HG02840 (cell line): ENCODE data around the gene MS4A13.
"Not testable (repeated sequence)": the region's sequence is repeated elsewhere in the genome, so short reads cannot be mapped to it uniquely, and the experiment has no call there.

Experiments
- ATAC-seq: cut with Tn5 transposase; IDR thresholded peaks from one replicate; pipeline ENCODE4 v1.9.1; 2021; ENCODE audit warnings: mild to moderate bottlenecking, moderate library complexity, moderate number of reproducible peaks; ENCODE audit not compliant: unreplicated experiment, low FRiP score

MS4A13 gene

DNA sequence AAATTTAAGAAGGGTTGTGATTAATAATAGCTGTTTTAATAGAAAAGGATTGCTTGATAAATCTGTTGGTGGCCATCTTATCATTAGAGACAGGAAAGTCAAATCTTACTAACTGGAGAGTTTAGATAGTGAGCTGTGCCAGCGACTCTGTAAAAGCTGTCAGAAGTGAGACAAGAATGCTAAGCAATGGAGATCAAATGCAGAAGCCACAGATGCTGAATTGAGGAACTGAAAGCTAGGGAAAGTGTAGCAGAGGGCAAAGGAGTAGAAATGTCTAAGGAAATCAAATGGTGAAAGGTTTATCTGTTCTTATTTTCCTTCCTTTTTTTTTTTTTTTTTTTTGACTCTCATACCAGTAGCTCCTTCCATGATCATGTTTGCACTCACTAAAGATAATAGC lies 13.7 kb downstream of the MS4A13 start:
- no peak for ATAC-seq

DNA sequence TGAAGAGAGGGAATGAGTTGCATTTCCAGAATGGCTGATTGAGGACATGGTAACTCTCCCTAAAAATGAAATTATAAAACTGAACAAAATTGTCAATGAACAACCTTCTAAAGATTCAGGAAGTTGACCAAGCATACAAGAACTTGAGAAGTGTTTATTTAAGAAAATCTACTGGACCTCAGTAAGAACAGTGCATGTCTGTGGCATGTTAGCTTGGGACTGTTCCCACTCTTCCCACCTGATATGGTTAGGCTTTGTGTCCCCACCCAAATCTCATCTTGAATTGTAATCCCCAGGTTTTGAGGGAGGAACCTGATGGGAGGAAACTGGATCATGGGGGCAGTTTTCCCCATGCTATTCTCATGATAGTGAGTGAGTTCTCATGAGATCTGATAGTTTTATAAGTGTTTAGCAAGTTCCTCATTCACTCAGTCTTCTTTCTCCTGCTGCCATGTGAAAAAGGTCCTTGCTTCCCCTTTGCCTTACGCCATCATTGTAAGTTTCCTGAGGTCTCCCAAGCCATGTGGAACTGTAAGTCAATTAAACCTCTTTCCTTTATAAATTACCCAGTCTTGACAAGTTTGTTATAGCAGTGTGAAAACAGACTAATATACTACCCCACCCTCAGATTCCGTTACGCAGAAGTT lies 15.4 kb downstream of the MS4A13 start:
- no peak for ATAC-seq

DNA sequence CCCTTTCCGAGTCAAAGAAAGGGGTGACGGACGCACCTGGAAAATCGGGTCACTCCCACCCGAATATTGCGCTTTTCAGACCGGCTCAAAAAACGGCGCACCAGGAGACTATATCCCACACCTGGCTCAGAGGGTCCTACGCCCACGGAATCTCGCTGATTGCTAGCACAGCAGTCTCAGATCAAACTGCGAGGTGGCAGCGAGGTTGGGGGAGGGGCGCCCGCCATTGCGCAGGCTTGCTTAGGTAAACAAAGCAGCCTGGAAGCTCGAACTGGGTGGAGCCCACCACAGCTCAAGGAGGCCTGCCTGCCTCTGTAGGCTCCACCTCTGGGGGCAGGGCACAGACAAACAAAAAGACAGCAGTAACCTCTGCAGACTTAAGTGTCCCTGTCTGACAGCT lies 17.2 kb downstream of the MS4A13 start:
- ATAC-seq, result not testable (repeated sequence)

DNA sequence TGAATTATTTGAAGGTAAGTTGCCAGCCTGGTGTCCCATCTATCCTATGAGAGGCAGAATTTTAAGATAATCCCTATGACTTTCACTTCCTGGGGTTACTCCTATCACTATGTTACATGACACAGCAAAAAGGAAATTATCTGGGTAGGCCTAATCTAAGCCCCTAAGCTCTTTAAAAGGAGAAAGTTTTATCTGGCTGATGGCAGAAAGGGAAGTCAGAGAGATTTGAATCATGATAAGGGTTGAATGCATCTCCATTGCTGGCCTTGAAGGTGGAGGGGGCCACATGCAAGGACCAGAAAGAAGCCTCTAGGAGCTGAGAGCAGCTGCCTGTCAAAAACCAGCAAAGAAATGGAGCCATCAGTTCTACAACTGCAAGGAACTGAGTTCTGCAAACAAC lies 23.4 kb downstream of the MS4A13 start:
- ATAC-seq, result not testable (repeated sequence)

DNA sequence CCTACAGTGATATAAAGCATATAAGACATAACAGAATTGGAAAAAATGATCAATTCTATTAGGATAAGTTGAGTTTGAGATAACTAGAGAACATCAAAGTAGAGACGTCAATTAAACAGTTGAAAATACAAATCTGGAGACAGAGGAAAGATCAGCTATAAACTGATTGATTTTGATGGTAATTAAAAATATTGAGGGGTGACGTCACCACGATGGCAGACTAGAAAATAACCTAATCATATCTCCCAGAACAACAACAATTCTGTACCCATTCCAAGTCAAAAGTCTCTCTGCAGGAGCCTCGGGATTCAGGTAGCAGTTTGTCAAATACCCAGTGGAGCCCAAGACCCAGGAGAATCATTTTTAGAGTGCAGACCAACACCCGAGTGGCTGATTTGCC lies 28.9 kb downstream of the MS4A13 start:
- ATAC-seq, result no peak

DNA sequence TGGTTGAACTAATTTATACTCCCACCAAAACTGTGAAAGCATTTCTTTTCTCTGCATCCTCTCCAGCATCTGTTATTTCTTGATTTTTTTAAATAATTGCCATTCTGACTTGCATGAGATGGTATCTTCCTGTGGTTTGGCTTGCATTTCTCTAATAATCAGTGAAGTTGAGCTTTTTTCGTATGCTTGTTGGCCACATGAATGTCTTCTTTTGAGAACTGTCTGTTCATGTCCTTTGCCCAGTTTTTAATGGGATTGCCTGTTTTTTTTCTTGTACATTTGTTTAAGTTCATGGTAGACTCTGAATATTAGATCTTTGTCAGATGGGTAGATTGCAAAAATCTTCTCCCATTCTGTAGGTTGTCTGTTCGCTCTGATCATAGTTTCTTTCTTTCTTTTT lies 46.1 kb downstream of the MS4A13 start:
- no peak for ATAC-seq

DNA sequence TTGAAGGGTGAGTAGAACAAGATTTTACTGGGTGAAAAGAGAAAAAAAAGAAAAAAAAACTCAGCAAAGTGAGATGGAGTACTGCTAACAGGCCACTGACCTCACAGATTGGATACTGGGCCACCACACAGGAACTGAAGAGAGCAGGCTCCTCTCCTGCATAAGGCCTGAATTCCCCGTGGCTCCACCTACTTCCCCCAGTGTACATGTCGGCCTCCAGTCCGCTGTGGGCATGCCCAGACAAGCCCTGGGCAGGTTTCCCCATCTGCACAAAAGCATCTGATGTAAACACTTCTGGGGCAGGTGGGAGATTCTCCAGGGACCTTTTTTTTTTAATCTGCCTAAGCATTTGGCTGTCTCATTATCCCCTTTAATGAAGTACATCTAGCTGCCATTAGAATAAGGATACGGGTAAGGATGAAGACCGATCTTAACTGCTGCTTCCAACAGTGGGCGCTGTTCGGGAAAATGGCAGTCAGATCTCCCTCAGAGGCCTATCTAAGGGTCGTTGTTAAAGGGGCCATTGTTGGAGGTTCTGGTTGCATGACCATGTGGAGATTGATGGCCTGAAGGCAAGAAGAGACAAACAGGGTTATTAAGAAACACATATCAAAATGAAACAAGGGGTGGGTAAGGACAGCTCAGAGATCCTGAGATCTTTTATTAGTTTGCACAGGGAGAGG lies 48.5 kb downstream of the MS4A13 start:
- no peak for ATAC-seq

DNA sequence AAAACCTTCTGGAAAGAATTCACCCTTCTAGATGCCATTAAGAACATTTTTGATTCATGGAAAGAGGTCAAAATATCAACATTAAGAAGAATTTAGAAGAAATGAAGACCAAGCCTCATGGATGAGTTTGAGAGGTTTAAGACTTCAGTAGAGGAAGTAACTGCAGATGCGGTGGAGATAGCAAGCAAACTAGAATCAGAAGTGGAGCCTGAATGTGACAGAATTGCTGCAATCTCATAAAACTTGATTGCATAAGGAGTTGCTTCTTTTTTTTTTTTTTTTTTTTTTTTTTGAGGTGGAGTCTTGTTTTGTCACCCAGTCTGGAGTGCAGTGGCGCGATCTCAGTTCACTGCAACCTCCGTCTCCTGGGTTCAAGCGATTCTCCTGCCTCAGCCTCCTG lies 51.6 kb downstream of the MS4A13 start:
- no peak for ATAC-seq

DNA sequence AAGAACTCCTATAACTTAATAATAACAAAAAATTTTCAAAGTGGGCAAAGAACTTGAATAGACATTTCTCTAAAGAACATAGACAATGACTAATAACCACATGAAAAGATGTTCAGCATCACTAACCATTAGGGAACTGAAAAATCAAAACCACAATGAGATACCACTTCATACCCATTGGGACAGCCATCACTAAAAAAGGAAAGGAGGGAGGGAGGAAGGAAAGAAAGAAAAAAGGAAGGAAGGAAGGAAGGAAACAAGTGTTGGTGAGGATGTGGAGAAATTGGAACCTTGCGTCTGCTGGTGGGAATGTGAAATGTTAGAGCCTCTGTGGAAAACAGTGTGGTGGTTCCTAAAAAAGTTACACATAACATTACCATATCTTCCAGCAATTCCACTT lies 55.8 kb downstream of the MS4A13 start:
- no peak for ATAC-seq

DNA sequence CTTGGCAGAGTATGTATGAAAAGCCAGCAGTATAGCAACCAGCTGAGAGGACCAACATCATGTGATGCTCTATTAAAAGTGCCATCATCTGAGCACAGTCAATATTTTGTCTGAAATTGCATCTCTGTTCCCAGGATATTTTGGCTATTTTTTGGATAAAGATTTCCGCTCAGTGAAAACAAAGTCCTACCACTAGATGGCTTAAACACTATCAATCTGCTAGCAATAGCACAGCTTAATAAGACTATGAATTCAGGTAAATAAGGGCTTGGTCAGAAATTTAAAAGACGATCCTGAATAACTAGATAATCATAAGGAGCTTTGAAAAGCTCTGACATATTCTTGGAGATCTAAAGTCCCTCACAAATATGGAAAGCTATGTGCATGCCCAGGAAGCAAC lies 74.4 kb downstream of the MS4A13 start:
- no peak for ATAC-seq
